ENCODE measurements around the gene C2CD2. TPM values are rescaled to one million over a fixed set of nuclear protein-coding genes. Genes with fewer than 3 reads are reported as not detected.

The C2CD2 gene
- total RNA-seq, 1 donor from 2014 or later = 9.5 TPM

GRCh38 chr21:41850085-41850484 lies 103.7 kb downstream of the C2CD2 start:
- Mint-ChIP-seq H3K27ac (no peak overlapping the region), H3K27me3 (ENCODE audit: insufficient read depth) (no peaks in the 10 kb centered on the region), H3K36me3 (ENCODE audit: low read depth) (peaks cover 8% of the 10 kb centered on the region), H3K4me3 (no peak overlapping the region), H3K4me1 (ENCODE audit: low read depth) (no peaks in the 10 kb centered on the region), H3K9me3 (no peaks in the 10 kb centered on the region)
- intact Hi-C loops (cut with micrococcal nuclease) = no loop called here
- DNase-seq (ENCODE audit: low spot score) = no peak

GRCh38 chr21:41848958-41849580 lies 104.7 kb downstream of the C2CD2 start:
- H3K4me3 Mint-ChIP-seq = no peak overlapping the region
- no peaks in the 10 kb centered on the region for H3K27me3 Mint-ChIP-seq (ENCODE audit: insufficient read depth)
- DNase-seq (ENCODE audit: low spot score) = no peak
- no peak overlapping the region for H3K27ac Mint-ChIP-seq
- H3K36me3 Mint-ChIP-seq (ENCODE audit: low read depth) = peaks cover 6% of the 10 kb centered on the region
- no peaks in the 10 kb centered on the region for H3K4me1 Mint-ChIP-seq (ENCODE audit: low read depth)
- intact Hi-C loops (cut with micrococcal nuclease) = no loop called here
- no peaks in the 10 kb centered on the region for H3K9me3 Mint-ChIP-seq

GRCh38 chr21:41848533-41848932 lies 105.3 kb downstream of the C2CD2 start:
- no peaks in the 10 kb centered on the region for H3K27me3 Mint-ChIP-seq (ENCODE audit: insufficient read depth)
- no peak overlapping the region for H3K4me3 Mint-ChIP-seq
- no peak overlapping the region for H3K27ac Mint-ChIP-seq
- no peaks in the 10 kb centered on the region for H3K9me3 Mint-ChIP-seq
- no peaks in the 10 kb centered on the region for H3K4me1 Mint-ChIP-seq (ENCODE audit: low read depth)
- no peak for DNase-seq (ENCODE audit: low spot score)
- peaks cover 6% of the 10 kb centered on the region for H3K36me3 Mint-ChIP-seq (ENCODE audit: low read depth)
- intact Hi-C loops (cut with micrococcal nuclease) = no loop called here

- Mint-ChIP-seq H3K4me3 (no peak overlapping the region), H3K27me3 (ENCODE audit: insufficient read depth) (no peaks in the 10 kb centered on the region), H3K27ac (no peak overlapping the region), H3K36me3 (ENCODE audit: low read depth) (peaks cover 6% of the 10 kb centered on the region), H3K4me1 (ENCODE audit: low read depth) (no peaks in the 10 kb centered on the region), H3K9me3 (no peaks in the 10 kb centered on the region)
- no peak for DNase-seq (ENCODE audit: low spot score)
- intact Hi-C loops (cut with micrococcal nuclease) = no loop called here
These were observed 106.6 kb downstream of the C2CD2 start for GRCh38 chr21:41847066-41847804.

GRCh38 chr21:41846536-41846935 lies 107.3 kb downstream of the C2CD2 start:
- no peak for DNase-seq (ENCODE audit: low spot score)
- no peaks in the 10 kb centered on the region for H3K27me3 Mint-ChIP-seq (ENCODE audit: insufficient read depth)
- H3K27ac Mint-ChIP-seq = no peak overlapping the region
- no peaks in the 10 kb centered on the region for H3K9me3 Mint-ChIP-seq
- no peak overlapping the region for H3K4me3 Mint-ChIP-seq
- H3K36me3 Mint-ChIP-seq (ENCODE audit: low read depth) = peaks cover 6% of the 10 kb centered on the region
- no peaks in the 10 kb centered on the region for H3K4me1 Mint-ChIP-seq (ENCODE audit: low read depth)
- intact Hi-C loops (cut with micrococcal nuclease) = no loop called here

GRCh38 chr21:41846033-41846317 lies 107.8 kb downstream of the C2CD2 start:
- no peaks in the 10 kb centered on the region for H3K27me3 Mint-ChIP-seq (ENCODE audit: insufficient read depth)
- no peak for DNase-seq (ENCODE audit: low spot score)
- H3K27ac Mint-ChIP-seq = no peak overlapping the region
- H3K4me3 Mint-ChIP-seq = no peak overlapping the region
- intact Hi-C loops (cut with micrococcal nuclease) = no loop called here
- H3K36me3 Mint-ChIP-seq (ENCODE audit: low read depth) = peaks cover 11% of the 10 kb centered on the region
- no peaks in the 10 kb centered on the region for H3K4me1 Mint-ChIP-seq (ENCODE audit: low read depth)
- peaks cover 6% of the 10 kb centered on the region for H3K9me3 Mint-ChIP-seq

GRCh38 chr21:41845310-41846032 lies 108.3 kb downstream of the C2CD2 start:
- DNase-seq (ENCODE audit: low spot score) = no peak
- Mint-ChIP-seq H3K36me3 (ENCODE audit: low read depth) (peaks cover 14% of the 10 kb centered on the region), H3K27ac (no peak overlapping the region), H3K4me3 (no peak overlapping the region), H3K9me3 (peaks cover 11% of the 10 kb centered on the region), H3K4me1 (ENCODE audit: low read depth) (no peaks in the 10 kb centered on the region), H3K27me3 (ENCODE audit: insufficient read depth) (no peaks in the 10 kb centered on the region)
- intact Hi-C loops (cut with micrococcal nuclease) = no loop called here

- no peak overlapping the region for H3K27ac Mint-ChIP-seq
- H3K4me3 Mint-ChIP-seq = no peak overlapping the region
- H3K27me3 Mint-ChIP-seq (ENCODE audit: insufficient read depth) = no peaks in the 10 kb centered on the region
- no peaks in the 10 kb centered on the region for H3K4me1 Mint-ChIP-seq (ENCODE audit: low read depth)
- no peak for DNase-seq (ENCODE audit: low spot score)
- H3K9me3 Mint-ChIP-seq = peaks cover 12% of the 10 kb centered on the region
- H3K36me3 Mint-ChIP-seq (ENCODE audit: low read depth) = peaks cover 15% of the 10 kb centered on the region
- intact Hi-C loops (cut with micrococcal nuclease) = no loop called here
These were observed 110.2 kb downstream of the C2CD2 start for GRCh38 chr21:41843584-41843983.

GRCh38 chr21:41840880-41841279 lies 112.9 kb downstream of the C2CD2 start:
- Mint-ChIP-seq H3K27me3 (ENCODE audit: insufficient read depth) (no peaks in the 10 kb centered on the region), H3K4me3 (no peak overlapping the region), H3K36me3 (ENCODE audit: low read depth) (peaks cover 20% of the 10 kb centered on the region), H3K4me1 (ENCODE audit: low read depth) (no peaks in the 10 kb centered on the region), H3K27ac (no peak overlapping the region), H3K9me3 (peaks cover 12% of the 10 kb centered on the region)
- no peak for DNase-seq (ENCODE audit: low spot score)
- intact Hi-C loops (cut with micrococcal nuclease) = no loop called here

- DNase-seq (ENCODE audit: low spot score) = no peak
- H3K36me3 Mint-ChIP-seq (ENCODE audit: low read depth) = peaks cover 21% of the 10 kb centered on the region
- no peak overlapping the region for H3K27ac Mint-ChIP-seq
- H3K4me1 Mint-ChIP-seq (ENCODE audit: low read depth) = no peaks in the 10 kb centered on the region
- peaks cover 12% of the 10 kb centered on the region for H3K9me3 Mint-ChIP-seq
- intact Hi-C loops (cut with micrococcal nuclease) = no loop called here
- no peak overlapping the region for H3K4me3 Mint-ChIP-seq
- no peaks in the 10 kb centered on the region for H3K27me3 Mint-ChIP-seq (ENCODE audit: insufficient read depth)
These were observed 114.3 kb downstream of the C2CD2 start for GRCh38 chr21:41839387-41840000.

GRCh38 chr21:41837756-41838297 lies 116.0 kb downstream of the C2CD2 start:
- no peak overlapping the region for H3K27ac Mint-ChIP-seq
- no peaks in the 10 kb centered on the region for H3K27me3 Mint-ChIP-seq (ENCODE audit: insufficient read depth)
- H3K4me3 Mint-ChIP-seq = no peak overlapping the region
- no peak for DNase-seq (ENCODE audit: low spot score)
- intact Hi-C loops (cut with micrococcal nuclease) = no loop called here
- H3K9me3 Mint-ChIP-seq = peaks cover 12% of the 10 kb centered on the region
- no peaks in the 10 kb centered on the region for H3K4me1 Mint-ChIP-seq (ENCODE audit: low read depth)
- peaks cover 16% of the 10 kb centered on the region for H3K36me3 Mint-ChIP-seq (ENCODE audit: low read depth)

- Mint-ChIP-seq H3K27me3 (ENCODE audit: insufficient read depth) (no peaks in the 10 kb centered on the region), H3K27ac (peak overlapping the region; percentile 22), H3K36me3 (ENCODE audit: low read depth) (peaks cover 16% of the 10 kb centered on the region), H3K4me1 (ENCODE audit: low read depth) (no peaks in the 10 kb centered on the region), H3K4me3 (no peak overlapping the region), H3K9me3 (peaks cover 11% of the 10 kb centered on the region)
- intact Hi-C loops (cut with micrococcal nuclease) = no loop called here
- no peak for DNase-seq (ENCODE audit: low spot score)
These were observed 117.4 kb downstream of the C2CD2 start for GRCh38 chr21:41836166-41837015.

All from activated T-helper 1 cell treated with anti-CD3 and anti-CD28 coated beads, Interleukin-12 subunit alpha, Interleukin-12 subunit beta, Interleukin-2, Interleukin-4 antibody, amounts not matched to agents 30 ng/mL and 10 ng/mL and 1 ng/mL, durations not matched to agents 14 hours and 24 hours and 36 hours (primary cell).